Panc1 (cell line): ENCODE data around the gene THAP12.

ENCODE experiments used
- CTCF ChIP-seq: fragments of 450-650 bp; IDR thresholded peaks from 2 replicates; pipeline ENCODE4 v1.5.1; 2017; ENCODE audit warnings: mild to moderate bottlenecking
- POLR2AphosphoS5 ChIP-seq: IDR thresholded peaks from 2 replicates; pipeline ENCODE4 v1.6.1; 2012; ENCODE audit warnings: mild to moderate bottlenecking, low read depth, low read length, moderate library complexity
- TCF7L2 ChIP-seq: IDR thresholded peaks from 2 replicates; pipeline ENCODE4 v1.6.1; 2011; ENCODE audit warnings: mild to moderate bottlenecking, low read depth, low read length, inconsistent platforms

GRCh38 chr11:76400967-76401366 lies 20.0 kb upstream of the THAP12 start:
- TF ChIP-seq POLR2AphosphoS5 (no peak), TCF7L2 (no peak), CTCF (no peak)
